Ovary (tissue), 3 donors: Measurements from ENCODE around the gene MBP.
A peak's percentile ranks its signal among the peaks of the same experiment; 100 is the strongest.

ENCODE experiments used
- EP300 ChIP-seq: sonication (generic); formaldehyde crosslinking; IDR thresholded peaks from one replicate; pipeline ENCODE4 v1.6.1; 2017; ENCODE audit warnings: antibody characterized with exemption
- POLR2A ChIP-seq: fragments of 450-650 bp; IDR thresholded peaks from one replicate; pipeline ENCODE4 v1.6.1; 2017; ENCODE audit warnings: antibody characterized with exemption, mild to moderate bottlenecking, moderate library complexity
- TF ChIP-seq, protein P1 (sequence below), 3 donors: fragments of 450-650 bp in 2 of 3; fragments of 200-600 bp in 1 of 3; IDR thresholded peaks; one replicate each; pipeline versions ENCODE4 v1.5.1 to v1.8.0; 2016 to 2022; ENCODE audit warnings: antibody characterized with exemption in 3 of 3, mild to moderate bottlenecking in 1 of 3
- donor health status: DM: no; HTN: no; CAD: no.

DNA sequence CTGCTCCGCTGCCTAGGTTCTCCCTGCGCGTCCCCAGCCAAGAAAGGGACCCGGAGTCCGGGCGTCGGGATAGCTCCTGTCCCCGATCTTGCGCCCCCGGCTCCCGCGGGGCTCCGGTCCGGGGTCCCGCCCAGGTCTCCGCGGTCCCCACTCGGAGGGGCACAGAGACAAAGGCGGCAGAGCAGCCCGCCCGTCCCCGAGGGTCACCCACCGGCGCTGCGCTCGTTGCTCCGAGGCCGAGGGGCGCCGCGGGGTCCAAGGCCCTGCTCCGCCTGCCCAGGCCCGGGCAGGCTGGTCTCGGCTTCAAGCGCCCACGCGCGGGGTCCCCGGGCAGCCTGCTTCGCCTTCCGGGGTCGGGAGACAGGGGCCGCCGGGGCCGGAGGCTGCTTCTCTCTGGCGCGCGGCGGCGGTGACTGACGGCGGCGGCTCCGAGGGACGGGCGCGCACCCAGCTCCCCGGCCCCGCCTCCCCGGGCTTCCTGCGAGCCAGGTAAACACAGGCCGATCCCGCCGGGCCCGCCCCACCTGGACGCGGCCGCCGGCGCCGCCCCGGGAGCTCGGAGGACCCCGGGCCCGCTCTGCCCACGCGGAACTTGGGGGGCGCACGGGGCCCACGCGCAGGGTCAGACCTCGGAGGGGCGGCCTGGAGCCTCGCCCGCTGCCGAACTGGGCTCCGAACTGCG, at the start of gene MBP:
- TF ChIP-seq, protein P1, sequence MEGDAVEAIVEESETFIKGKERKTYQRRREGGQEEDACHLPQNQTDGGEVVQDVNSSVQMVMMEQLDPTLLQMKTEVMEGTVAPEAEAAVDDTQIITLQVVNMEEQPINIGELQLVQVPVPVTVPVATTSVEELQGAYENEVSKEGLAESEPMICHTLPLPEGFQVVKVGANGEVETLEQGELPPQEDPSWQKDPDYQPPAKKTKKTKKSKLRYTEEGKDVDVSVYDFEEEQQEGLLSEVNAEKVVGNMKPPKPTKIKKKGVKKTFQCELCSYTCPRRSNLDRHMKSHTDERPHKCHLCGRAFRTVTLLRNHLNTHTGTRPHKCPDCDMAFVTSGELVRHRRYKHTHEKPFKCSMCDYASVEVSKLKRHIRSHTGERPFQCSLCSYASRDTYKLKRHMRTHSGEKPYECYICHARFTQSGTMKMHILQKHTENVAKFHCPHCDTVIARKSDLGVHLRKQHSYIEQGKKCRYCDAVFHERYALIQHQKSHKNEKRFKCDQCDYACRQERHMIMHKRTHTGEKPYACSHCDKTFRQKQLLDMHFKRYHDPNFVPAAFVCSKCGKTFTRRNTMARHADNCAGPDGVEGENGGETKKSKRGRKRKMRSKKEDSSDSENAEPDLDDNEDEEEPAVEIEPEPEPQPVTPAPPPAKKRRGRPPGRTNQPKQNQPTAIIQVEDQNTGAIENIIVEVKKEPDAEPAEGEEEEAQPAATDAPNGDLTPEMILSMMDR (IDR thresholded peaks at IDR 0.05), result no peak
- TF ChIP-seq EP300 (no peak), POLR2A (peak; percentile 41)
